ENCODE data around the gene SNX21.
"Not testable (repeated sequence)": the region's sequence is repeated elsewhere in the genome, so short reads cannot be mapped to it uniquely, and the experiment has no call there.

DNA sequence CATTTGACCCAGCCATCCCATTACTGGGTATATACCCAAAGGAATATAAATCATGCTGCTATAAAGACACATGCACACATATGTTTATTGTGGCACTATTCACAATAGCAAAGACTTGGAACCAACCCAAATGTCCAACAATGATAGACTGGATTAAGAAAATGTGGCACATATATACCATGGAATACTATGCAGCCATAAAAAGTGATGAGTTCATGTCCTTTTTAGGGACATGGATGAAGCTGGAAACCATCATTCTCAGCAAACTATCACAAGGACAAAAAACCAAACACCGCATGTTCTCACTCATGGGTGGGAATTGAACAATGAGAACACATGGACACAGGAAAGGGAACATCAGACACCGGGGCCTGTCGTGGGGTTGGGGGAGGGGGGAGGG, 35.6 kb upstream of the SNX21 start:
- TF ChIP-seq, protein P1, sequence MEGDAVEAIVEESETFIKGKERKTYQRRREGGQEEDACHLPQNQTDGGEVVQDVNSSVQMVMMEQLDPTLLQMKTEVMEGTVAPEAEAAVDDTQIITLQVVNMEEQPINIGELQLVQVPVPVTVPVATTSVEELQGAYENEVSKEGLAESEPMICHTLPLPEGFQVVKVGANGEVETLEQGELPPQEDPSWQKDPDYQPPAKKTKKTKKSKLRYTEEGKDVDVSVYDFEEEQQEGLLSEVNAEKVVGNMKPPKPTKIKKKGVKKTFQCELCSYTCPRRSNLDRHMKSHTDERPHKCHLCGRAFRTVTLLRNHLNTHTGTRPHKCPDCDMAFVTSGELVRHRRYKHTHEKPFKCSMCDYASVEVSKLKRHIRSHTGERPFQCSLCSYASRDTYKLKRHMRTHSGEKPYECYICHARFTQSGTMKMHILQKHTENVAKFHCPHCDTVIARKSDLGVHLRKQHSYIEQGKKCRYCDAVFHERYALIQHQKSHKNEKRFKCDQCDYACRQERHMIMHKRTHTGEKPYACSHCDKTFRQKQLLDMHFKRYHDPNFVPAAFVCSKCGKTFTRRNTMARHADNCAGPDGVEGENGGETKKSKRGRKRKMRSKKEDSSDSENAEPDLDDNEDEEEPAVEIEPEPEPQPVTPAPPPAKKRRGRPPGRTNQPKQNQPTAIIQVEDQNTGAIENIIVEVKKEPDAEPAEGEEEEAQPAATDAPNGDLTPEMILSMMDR (IDR thresholded peaks at IDR 0.05; ENCODE audit: borderline replicate concordance, extremely low read depth, low read length, poor library complexity, severe bottlenecking): not testable (repeated sequence)
- TF ChIP-seq EZH2 (IDR thresholded peaks at IDR 0.05; ENCODE audit: borderline replicate concordance, low read depth, low read length, severe bottlenecking): not testable (repeated sequence)
